ENCODE data around the gene CDH4. TPM values are rescaled to one million over a fixed set of nuclear protein-coding genes. Genes with fewer than 3 reads are reported as not detected.

CDH4 gene
- polyA plus RNA-seq, 1 donor: 1.2 TPM

DNA sequence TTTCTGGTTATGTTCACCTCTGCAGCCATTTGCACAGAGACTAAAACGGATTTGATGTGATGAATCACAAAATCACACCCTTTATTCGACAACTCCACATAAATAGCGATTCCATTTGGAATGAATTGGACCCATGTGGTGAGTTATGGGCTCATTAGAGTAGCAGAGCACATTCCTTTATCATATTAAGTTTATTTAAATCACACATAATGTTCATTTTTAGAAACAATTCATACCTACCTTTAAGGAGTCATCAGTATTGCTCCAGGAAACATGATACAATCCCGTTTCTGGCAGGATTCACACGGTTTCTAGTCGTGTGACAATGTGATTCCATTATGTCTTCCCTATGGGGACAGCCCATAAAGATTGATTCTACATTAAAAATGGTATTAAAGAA is 303.5 kb downstream of the CDH4 start:
- no peak for DNase-seq (ENCODE audit: low read depth)

DNA sequence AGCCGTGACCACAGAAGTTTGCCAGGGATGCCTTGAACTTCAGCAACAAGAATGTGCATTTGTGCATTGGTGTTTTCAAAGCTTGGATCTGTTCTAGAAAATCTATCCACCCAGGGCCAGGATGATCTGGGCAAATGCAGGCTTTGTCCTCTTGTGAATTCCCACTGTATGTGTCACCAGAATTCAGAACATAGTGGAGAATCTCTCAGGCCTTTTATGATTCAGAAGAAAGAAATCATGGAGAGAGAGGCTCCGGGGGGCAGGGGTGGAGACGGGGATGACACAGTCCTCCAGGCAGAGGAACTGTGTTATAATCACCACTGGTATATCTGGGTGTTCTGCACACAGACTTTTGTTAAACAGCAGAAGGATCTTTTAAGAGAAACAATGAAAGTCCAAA is 304.1 kb downstream of the CDH4 start:
- no peak for DNase-seq (ENCODE audit: low read depth)

DNA sequence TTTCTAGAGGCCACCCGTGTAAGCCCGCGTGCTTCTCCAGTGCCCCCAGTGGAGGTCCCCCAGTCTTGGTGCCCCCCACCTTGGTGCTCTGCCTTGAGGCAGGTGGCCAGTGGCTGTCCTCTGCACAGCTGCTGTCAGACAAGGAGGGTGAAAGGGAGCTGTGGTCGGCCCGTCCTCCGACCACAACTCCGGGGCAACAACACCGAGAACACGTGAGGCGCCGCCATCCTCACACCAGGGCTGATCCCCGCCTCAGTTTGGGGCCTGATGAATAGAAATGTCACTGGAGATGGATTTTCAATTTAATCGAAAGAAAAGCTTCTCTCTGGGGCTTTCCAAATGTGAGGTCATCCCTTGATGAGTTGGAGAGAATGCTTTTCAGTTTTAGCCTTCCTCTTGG is 304.6 kb downstream of the CDH4 start:
- no peak for DNase-seq (ENCODE audit: low read depth)

DNA sequence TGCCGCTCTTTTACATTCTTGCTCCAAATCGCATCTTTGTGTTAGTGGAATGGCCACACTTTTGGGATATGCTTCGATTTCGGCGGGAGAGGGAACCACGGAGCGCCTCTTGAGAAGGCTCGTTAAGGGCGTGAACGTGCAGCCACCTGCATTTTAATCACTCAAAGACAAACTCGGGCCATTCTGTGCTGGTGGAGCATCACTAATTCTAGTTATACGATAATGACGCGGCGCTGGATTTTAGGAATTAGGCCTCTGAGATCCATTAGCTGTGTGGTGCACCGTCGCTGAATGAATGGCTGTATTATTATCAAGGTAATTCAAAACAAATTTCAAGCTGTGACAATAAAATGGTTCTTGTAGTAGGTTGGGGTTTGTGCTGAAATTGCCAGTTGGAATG is 305.6 kb downstream of the CDH4 start:
- no peak for DNase-seq (ENCODE audit: low read depth)

DNA sequence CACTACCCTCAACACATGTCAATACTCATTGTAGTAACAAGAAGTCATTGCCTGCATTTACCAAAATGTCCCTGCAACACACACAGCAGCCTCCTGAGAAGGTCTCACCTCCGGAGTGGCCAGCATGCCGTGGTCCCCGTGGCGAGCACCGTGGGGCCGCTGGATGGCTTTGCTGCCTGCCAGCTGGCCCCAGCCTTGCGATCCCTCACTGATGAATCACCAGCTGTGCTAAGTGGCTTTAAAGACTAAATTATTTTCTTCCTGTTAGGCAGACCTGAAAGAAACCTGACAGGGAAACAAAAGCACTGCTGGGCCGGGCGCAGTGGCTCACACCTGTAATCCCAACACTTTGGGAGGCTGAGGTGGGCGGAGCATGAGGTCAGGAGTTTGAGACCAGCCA is 306.7 kb downstream of the CDH4 start:
- no peak for DNase-seq (ENCODE audit: low read depth)

DNA sequence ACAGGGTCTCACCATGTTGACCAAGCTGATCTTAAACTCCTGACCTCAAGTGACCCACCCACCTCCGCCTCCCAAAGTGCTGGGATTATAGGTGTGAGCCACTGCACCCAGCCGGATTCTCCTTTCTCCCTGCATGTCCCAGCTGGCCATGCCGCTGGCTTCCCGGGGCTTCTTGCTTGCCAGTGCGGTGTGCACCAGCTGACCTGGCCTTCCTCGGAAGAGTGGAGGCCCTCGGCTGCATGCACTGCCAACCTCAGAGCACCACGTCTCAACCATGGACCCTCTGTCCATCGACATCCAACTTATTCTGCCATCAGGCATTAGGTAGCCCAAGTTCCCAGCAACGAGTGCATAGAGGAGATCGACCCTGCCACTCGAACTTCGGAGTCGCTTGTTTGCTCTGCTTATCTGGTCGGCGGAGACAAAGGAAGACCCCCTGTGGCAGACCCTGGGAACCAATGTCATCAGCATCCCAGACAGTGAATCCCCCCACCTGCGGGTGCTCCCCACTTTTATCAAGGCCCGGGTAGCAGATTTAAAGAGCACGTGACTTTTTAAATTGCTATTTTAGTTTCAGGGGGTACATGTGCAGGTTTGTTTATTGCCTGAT is 307.8 kb downstream of the CDH4 start:
- no peak for DNase-seq (ENCODE audit: low read depth)

DNA sequence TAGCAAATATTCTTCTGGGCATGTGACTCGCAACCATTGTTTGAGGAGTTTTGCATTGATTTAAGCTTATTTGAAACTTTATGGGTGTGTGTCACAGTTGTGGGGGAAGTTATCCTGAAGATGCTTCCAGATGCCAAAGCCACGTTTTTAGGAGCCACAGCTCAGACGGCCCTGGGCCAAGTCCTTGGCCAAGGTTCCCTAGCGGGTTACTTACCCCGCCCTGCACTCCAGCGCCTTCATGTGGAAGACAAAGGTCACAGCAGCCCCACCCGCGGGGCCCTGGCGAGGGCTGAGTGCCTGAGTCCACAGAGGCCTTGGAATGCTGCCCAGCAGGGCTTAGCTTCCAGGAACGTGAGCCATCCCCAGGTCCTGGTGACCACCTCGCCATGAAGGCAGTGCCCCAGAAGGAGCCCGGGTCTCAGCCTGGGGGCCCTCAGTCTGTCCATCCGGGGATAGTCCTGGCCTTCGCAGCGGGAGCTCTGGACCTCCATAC is 308.3 kb downstream of the CDH4 start:
- DNase-seq (ENCODE audit: low read depth): no peak

DNA sequence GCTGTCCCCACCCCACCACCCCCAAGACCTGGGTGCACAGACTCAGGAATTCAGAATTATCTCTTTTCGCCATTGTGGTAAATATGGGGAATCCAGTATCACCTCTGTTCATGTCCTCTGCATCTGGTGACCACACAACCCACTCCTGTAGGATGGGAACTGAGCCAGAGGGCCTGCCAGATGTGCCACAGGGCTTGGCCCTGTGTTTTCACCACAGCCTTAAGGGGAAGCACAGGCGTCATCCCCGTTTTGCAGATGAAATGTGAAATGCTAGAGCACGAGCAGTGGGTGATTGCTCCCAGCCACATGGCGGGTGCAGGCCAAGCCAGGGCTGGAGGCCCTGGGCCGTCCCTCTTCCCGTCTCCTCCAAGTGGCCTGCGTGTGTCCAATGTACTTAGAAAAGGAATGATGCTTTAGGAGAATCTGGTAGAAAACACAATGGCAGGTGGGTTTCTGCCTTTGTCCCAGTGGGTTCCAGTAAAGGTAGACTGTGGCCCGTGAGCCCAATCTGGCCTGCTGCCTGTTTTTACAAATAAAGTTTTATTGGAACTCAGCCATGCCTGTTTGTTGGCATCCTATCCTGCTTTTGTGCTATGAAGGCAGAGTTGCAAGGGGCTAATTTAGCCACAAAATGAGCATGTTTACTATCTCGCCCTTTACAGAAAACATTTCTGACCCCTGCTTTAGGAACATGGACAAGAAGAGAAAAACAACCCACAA is 309.2 kb downstream of the CDH4 start:
- DNase-seq (ENCODE audit: low read depth): no peak

DNA sequence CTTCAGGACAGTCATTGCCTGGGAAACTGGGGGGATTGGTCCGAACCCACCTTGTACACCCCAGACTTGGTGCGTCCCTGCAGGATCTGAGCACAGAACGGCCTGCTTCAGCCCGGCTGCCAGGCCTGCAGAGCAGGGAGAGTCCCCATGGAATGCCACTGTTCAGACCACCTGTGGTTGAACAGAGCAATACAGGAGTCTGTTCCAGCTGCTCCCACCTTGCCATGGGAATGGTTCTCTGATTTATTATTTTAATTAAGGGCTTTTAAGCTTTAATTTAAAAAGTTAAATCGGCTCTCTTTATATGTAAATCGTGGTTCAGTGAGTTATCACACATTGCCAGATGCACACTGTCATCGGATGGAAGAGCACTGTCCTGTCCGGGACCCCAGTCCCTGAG is 310.4 kb downstream of the CDH4 start:
- DNase-seq (ENCODE audit: low read depth): no peak

DNA sequence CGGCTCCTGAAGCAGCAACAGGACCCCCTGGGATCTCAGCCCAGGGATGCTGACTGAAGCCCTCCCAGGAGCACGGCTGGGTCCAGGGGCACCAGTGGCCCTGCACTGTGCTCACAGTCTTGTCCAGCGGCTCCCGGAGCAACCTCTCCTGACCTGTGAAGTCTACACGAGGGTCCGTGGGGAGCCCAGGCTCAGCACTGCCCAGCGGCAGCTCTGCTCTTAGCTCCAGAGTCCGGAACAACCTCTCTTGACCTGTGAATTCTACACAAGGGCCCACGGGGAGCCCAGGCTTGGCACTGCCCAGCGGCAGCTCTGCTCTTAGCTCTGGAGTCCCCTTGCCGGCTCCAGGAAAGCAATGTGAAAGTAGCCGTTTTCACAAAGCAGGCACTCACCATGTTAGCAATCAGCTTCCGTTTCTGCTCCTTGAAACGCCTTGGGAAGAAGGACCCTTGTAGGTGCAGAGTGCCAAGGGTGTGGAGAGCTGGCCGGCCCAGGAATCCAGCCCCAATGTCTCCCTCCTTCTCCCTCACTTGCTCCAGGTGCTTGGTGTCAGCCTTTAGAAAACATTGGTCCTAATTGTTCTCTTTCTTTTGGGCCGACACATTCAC is 310.9 kb downstream of the CDH4 start:
- no peak for DNase-seq (ENCODE audit: low read depth)

DNA sequence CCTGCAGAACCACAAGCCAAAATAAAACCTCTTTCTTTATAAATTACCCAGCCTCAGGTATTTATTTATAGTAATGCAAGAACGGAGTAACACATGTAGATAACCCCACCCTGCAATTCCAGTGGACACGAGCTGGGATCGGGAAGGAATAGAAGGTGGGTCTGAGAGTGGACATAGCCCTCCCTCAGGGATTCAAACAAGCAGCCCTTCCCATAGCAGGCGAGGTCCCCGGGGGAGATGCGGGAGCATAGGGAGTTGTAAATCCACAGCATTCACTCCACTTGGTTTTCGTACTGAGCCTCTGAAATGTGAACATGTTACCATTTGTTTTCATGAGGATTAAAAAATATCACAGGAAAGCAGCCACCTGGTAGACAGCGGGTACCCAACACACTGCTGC is 312.6 kb downstream of the CDH4 start:
- no peak for DNase-seq (ENCODE audit: low read depth)

DNA sequence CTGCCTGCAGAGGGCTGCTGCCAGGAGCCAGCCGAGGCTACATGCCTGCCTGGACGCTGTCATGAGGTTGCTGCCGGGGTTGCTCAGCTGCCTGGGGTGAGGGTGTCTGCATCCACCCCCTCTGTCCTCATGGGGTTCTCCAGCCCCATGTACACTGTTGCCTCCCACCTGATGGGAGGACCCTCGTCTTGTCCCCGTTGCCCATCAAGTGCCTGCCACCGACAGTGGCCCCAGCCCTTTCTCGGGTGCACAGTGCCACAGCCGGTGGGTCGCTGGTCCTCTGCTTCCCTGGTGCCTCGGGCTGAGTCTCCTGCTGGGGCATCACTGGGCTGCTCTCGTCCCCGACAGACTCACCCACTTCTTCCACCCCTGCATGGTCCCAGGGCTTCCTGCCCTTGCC is 313.7 kb downstream of the CDH4 start:
- no peak for DNase-seq (ENCODE audit: low read depth)

DNA sequence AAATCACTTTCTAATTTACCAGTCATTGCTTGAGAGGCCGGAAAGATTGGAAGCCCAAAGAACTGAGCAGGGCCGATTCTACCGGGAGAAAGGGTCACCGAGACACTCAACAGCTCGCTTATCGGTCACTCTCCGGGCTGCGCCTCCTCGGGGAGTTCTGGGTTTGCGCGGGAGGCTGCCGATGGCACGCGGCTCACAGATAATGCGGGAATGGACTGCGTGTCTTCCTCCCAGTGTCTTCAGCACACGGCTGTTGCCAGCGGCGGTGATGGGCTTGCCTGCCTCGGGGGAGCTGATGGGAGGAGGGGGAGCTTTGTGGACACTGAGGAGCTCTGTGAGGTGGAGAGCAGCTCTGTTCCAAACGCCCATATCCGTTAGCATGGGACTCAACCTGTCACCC is 314.6 kb downstream of the CDH4 start:
- DNase-seq (ENCODE audit: low read depth): no peak

DNA sequence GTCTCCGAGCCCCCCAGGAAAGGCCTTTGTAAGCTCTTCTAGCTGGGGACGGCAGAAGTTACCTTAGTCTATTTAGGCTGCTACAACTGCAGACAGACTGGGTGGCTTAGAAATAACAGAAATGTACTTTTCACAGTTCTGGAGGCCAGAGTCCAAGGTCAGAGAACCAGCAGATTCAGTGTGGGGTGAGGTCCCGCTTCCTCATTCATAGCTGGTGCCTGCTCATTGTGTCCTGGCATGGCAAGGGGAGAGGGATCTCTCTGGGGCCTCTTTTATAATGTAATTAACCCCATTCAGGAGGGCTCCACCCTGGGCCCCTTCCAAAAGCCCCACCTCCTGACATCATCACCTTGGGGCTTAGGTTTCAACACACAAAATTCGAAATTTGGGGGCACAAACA is 315.1 kb downstream of the CDH4 start:
- DNase-seq (ENCODE audit: low read depth): no peak

DNA sequence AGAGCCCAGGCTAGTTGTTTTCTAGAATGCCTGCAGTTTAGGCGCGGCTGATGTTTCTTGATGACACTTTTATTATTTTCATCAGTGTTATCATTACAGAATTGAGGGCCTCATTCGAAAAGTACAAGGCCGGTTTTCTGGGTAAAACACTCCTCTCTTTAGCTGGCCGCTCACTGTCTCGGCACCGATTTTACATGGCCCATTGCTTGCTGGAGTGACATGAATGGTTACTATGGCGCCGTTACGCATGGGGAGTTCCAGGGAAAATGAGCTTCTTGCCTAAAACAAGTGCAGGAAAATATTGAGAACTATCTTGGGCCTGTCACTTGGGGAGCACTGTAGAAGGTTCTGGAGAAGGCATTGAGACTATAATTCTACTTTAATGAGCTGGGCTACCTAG is 317.8 kb downstream of the CDH4 start:
- DNase-seq (ENCODE audit: low read depth): no peak

DNA sequence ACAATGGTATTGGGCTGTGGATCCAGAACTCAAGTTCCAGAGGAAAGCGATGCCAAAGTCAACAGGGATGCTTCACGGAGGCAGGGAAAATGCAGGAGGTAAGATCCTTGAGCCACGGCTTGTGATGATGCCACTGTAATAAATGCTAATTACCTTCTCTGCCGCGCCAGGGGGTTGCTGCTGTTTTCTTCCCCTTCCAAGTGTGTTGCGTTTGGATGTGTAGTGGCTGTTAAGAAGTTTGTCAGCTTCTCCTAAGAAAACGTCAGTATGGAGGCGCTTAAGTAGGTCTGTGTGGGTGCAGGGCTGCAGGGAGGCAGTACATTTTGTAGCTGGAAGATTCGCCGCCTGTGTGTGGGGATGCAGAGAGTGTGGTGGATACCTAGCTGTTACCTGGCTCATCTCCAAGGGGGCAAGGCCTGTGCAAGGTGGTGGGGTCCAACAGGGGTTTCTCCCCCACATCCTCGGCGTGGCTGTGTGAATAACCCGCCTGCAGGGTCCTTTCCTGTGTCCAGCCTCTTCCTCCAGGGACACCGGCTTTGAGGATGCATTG is 318.7 kb downstream of the CDH4 start:
- DNase-seq (ENCODE audit: low read depth): no peak

DNA sequence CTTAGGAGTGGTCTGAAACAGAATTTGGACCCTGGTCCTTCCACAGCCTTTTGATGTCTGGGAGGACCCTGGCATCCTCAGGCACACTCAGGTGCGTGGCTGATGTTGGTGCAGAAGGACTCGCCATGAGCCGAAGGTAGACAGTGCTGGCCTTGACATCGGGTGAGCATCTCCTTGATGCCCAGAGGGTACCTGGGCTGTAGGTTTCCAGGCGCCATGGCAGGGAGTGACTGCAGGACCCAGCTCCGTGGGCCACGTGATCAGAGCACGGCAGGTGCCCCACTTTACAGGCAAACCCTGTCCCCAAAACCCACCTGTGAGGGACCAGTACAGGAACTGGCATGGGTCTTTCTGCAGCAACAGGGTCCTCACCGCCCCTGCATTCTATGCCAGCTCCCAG is 319.2 kb downstream of the CDH4 start:
- DNase-seq (ENCODE audit: low read depth): no peak

DNA sequence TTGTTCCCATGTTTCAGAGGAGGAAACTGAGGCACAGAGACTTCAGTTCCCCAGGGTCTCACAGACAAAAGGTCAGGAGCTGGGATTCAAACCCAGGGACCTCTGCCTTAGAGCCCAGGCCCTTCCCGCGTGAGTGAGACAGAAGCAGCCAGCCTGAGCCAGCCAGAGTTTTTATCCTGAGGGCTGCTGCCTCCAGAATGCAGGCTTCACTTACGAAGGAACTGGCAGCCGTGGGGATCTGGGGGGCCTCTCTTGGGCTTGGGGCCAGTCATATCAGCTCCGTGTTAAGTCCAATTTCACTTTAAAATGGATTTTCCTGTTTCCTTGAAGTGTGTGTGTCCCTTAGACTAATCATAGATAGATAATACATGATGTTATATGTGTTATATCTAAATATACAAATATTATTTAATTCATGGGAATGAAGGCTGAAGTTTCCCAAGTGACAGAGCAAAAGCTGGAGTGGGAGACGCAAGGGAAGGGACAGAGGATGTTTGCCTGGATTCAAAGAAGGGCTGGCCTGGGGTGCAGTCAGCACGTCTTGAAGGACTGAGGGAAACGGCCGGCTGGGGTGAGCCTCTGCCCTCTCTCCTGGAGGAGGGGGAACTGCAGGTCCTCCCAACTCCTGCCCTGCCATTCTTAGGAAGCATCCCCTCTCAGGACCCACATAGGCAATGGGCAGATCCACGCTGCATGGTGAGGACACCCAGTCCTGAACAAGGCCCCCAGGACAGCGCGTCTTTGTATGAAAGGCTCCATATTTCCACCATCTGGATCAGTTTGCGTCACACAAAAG is 320.1 kb downstream of the CDH4 start:
- DNase-seq (ENCODE audit: low read depth): no peak

DNA sequence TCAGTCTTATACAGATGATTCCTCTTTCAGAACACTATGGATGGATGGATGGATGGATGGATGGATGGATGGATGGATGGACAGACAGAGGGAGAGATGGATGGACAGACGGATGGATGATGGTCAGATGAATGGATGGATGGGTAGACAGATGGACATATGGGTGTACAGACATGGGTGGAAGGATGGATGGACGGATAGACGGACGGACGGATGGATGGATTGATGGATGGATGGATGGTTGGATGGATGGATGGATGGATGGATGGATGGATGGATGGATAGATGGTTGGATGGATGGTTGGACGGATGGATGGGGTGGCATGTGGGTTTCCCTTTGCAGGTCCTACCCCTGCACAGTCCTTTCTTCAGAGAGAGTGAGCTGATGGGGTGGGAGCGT is 320.7 kb downstream of the CDH4 start:
- no peak for DNase-seq (ENCODE audit: low read depth)

DNA sequence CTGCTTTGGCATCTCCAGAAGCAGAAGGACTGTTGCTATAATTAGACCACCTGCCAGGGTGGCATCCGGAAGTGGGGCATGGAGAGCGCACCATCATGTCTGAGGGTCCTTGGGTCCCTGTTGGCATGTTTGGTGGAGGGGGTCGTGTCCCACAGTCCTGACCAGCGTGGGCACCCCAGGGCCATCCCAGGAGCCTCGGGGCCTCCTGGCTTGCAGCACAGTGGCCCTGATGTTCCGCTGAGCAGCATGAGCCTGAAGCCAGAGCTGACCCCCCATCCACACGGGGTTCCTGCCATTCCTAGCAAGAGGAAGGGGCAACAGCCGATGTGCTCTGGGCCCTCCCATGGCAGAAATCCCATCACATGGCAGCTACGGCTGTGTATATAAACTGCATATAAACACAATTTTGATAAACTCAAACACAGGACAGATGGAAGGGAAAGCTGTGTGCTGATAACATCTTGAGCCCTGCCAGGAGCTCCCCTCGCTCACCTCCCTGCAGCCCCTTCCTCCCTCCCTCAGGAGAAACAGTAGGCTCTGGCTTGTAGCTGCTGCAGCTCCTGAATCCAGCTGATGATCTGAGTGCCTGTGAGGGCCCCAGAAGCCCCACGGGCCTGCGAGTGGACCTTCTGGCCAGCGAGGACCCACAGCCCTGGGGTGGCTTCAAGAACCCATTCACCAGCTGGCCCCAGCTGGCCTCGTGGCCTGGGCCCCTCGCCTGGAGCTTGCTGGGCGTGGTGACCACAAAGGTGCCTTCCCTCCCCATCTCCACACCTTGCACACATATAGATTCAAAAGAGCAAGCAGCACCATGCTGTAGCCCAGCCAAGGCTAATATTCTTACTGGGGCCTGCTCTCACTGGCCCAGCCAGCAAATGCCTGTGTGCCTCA is 321.6 kb downstream of the CDH4 start:
- no peak for DNase-seq (ENCODE audit: low read depth)

Measured in forelimb muscle (tissue), 1 donor.